GM12865 (cell line): ENCODE results near the gene DEPDC5.

ENCODE experiments used
- DNase-seq: peaks from one replicate; pipeline ENCODE4 v3.0.0; 2010; ENCODE audit warnings: low read depth
- H3K4me3 ChIP-seq: 2 replicates; pipeline ENCODE4 v1.5.1; 2011; ENCODE audit warnings: mild to moderate bottlenecking, low read depth, low read length, control low read depth
- TF ChIP-seq, protein P1 (sequence below): IDR thresholded peaks from 2 replicates; pipeline ENCODE4 v1.5.1; 2011; ENCODE audit warnings: low read length, control low read depth, low read depth, inconsistent platforms; ENCODE audit not compliant: insufficient read depth; ENCODE audit errors: missing control alignments

The DEPDC5 gene

DNA sequence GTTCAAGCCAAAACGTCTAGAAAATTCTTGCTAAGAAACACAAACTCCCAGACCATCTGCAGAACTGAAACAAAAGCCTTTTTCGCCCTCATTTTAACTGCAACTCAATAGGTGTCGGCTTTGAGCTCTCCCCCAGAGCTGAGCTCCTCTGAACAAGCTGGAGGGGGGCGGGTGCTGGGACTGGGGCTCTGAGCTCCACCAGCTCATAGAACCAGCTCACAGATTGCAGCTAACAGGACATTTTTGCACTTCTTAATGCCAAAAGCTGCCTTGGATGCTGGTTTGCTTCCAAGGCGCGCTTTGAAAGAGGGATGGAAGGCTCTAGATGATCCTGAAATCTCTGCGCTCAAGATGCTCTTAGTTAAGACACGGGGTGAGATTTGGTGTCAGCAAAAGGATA is 184.5 kb downstream of the DEPDC5 start:
- TF ChIP-seq, protein P1, sequence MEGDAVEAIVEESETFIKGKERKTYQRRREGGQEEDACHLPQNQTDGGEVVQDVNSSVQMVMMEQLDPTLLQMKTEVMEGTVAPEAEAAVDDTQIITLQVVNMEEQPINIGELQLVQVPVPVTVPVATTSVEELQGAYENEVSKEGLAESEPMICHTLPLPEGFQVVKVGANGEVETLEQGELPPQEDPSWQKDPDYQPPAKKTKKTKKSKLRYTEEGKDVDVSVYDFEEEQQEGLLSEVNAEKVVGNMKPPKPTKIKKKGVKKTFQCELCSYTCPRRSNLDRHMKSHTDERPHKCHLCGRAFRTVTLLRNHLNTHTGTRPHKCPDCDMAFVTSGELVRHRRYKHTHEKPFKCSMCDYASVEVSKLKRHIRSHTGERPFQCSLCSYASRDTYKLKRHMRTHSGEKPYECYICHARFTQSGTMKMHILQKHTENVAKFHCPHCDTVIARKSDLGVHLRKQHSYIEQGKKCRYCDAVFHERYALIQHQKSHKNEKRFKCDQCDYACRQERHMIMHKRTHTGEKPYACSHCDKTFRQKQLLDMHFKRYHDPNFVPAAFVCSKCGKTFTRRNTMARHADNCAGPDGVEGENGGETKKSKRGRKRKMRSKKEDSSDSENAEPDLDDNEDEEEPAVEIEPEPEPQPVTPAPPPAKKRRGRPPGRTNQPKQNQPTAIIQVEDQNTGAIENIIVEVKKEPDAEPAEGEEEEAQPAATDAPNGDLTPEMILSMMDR: no peak
- DNase-seq: no peak
- H3K4me3 ChIP-seq: no peak overlapping the region

DNA sequence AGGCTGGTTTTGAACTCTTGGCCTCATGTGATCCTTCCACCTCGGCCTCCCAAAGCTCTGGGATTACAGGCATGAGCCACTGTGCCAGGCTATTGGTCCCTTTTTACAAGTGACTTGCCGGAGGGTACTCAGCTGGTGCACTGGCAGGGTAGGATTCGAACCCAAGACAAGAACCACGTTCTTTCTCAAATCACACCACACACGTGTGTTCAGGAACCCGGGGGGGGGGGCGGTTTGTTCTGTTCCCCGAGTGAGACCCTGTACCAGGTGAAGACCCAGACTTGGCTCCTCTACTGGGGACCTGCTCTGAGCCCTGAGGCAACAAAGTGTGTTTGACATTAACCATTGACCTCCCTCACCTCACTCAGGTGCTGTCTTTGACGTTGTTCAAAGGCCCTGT is 186.7 kb downstream of the DEPDC5 start:
- H3K4me3 ChIP-seq: no peak overlapping the region
- TF ChIP-seq, protein P1: no peak
- no peak for DNase-seq

DNA sequence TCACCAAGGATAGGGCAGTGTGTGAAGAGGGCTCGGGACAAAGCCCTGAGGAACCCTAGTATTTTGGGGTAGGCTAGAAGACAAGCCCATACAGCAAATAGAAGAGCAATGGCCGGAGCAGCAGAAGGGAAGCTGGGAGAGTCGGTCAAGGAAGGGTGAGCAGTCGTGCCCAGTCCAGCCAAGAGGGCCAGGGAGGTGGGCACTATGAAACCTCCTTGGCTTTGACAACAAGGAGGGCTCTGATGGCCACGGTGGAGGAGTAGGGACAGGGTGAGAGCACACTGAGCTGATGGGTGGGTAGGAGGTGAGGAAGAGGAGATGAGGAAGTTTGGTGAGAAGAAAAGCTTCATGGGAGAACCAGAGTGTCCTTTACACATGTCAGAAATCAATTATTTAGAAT is 188.3 kb downstream of the DEPDC5 start:
- TF ChIP-seq, protein P1: no peak
- DNase-seq: no peak

GRCh38 chr22:31943206-31943977 is 189.6 kb downstream of the DEPDC5 start:
- TF ChIP-seq, protein P1: no peak
- peak overlapping the region; percentile 59 for H3K4me3 ChIP-seq
- no peak for DNase-seq

More for the DNA sequence above, 188.3 kb downstream of the DEPDC5 start:
- no peak overlapping the region for H3K4me3 ChIP-seq

DNA sequence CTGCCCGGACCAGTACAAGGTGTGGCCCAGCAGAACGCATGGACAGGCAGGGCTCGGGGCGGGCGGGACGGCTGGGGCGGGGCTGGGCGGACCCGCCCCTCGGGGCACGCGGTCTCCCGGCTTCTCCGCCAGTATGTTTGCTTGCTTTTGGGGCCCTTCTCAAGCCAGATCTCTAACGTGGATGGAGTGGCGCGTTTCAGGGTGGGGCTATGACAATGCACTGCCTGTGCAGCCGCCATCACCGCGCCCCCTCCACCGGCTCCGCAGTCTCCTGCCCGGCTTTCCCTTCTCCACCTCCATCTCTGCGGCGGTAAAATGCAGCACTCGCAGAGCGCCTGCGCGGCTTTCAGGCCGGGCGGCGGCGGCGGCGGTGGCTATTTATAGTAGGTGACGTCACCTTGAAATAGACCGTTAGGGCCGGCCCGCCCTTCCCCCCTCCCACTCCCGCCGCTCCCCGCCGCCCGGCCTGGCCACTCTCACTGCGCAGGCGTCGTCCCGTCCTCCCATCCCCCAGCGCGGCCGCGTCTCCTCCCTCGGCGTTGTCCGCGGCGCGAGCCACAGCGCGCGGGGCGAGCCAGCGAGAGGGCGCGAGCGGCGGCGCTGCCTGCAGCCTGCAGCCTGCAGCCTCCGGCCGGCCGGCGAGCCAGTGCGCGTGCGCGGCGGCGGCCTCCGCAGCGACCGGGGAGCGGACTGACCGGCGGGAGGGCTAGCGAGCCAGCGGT is 190.3 kb downstream of the DEPDC5 start, which contains the start of gene YWHAH:
Gene YWHAH, plus strand, starts transcription at position 558 of the 722 bp plus-strand sequence. CDS start 199 bp downstream, outside the sequence.
- H3K4me3 ChIP-seq: peak within 1 kb of the TSS; percentile 70
- peak; percentile 97 for DNase-seq
- TF ChIP-seq, protein P1: no peak

- H3K4me3 ChIP-seq: peak overlapping the region; percentile 70
- TF ChIP-seq, protein P1: no peak
- peak; percentile 22 for DNase-seq
Measured at GRCh38 chr22:31944700-31945442, 191.1 kb downstream of the DEPDC5 start.
